ENCODE measurements around the gene TEKT3.

- no peak for TF ChIP-seq CTCF (IDR thresholded peaks at IDR 0.05)
- TF ChIP-seq POLR2AphosphoS5 (IDR thresholded peaks at IDR 0.05) = no peak
- no peak for TF ChIP-seq POLR2A (IDR thresholded peaks at IDR 0.05)
- TF ChIP-seq EP300 (IDR thresholded peaks at IDR 0.05) = no peak
These were observed 23.2 kb upstream of the TEKT3 start for GRCh38 chr17:15364615-15365014.
